DOHH2 (cell line): Measurements from ENCODE around the gene GK.

Experiments used
- CTCF ChIP-seq: fragments of 200-600 bp; sonication (generic); IDR thresholded peaks from one replicate; pipeline ENCODE4 v1.5.1; 2014; ENCODE audit warnings: antibody characterized with exemption, mild to moderate bottlenecking, low read depth, low read length; ENCODE audit not compliant: poor library complexity, severe bottlenecking
- EZH2phosphoT487 ChIP-seq: fragments of 200-600 bp; sonication (generic); IDR thresholded peaks from 2 replicates; pipeline ENCODE4 v1.6.1; 2017; ENCODE audit warnings: borderline replicate concordance, mild to moderate bottlenecking, antibody characterized with exemption, low read length, moderate library complexity, mixed read lengths

- TF ChIP-seq CTCF (no peak), EZH2phosphoT487 (no peak)
Observed at GRCh38 chrX:30613721-30614120, 39.5 kb upstream of the GK start.
